ENCODE data around the gene AK3.

Gene AK3

GRCh38 chr9:4686112-4686511 lies 54.9 kb downstream of the AK3 start:
- Histone ChIP-seq H3K56ac (ENCODE audit: low read length) (no peak overlapping the region), H3K9ac (ENCODE audit: low read length) (no peak overlapping the region), H4K5ac (ENCODE audit: low read length) (no peak overlapping the region), H3K4me1 (ENCODE audit: control insufficient read depth, low read depth, low read length) (no peaks in the 10 kb centered on the region), H3K18ac (ENCODE audit: low read length) (no peak overlapping the region), H3K79me2 (ENCODE audit: control insufficient read depth, insufficient read depth, low read length) (peaks cover 7% of the 10 kb centered on the region), H2BK120ac (ENCODE audit: low read depth, low read length) (no peak overlapping the region), H2AK5ac (ENCODE audit: low read length) (no peak overlapping the region), H2BK15ac (replicated peaks; ENCODE audit: low read depth) (no peak overlapping the region), H3K27me3 (ENCODE audit: insufficient read depth, low read length, poor library complexity) (no peaks in the 10 kb centered on the region), H3K4me3 (ENCODE audit: low read length) (no peak overlapping the region), H3K4ac (ENCODE audit: low read depth, low read length) (no peak overlapping the region), H4K8ac (ENCODE audit: low read depth, low read length) (no peak overlapping the region), H3K4me2 (ENCODE audit: low read length) (no peak overlapping the region), H2BK5ac (ENCODE audit: low read length) (no peak overlapping the region), H3K36me3 (ENCODE audit: control insufficient read depth, insufficient read depth, low read length) (no peaks in the 10 kb centered on the region), H3K79me1 (ENCODE audit: low read length) (peaks cover 4% of the 10 kb centered on the region), H3K23ac (ENCODE audit: low read length) (no peak overlapping the region), H3K27ac (ENCODE audit: low read depth, low read length) (no peak overlapping the region)
- WGBS (ENCODE audit: extremely low coverage, insufficient coverage, low lambda C conversion rate) = no CpG with 5 or more reads among the region's 4 CpGs
- no peak for DNase-seq

- no peak overlapping the region for H2BK5ac ChIP-seq (ENCODE audit: low read length)
- H3K27ac ChIP-seq (ENCODE audit: low read depth, low read length) = no peak overlapping the region
- no peaks in the 10 kb centered on the region for H3K36me3 ChIP-seq (ENCODE audit: control insufficient read depth, insufficient read depth, low read length)
Observed at GRCh38 chr9:4684820-4685219, 56.2 kb downstream of the AK3 start.

GRCh38 chr9:4680750-4681149 lies 60.3 kb downstream of the AK3 start:
- Histone ChIP-seq H4K8ac (ENCODE audit: low read depth, low read length) (no peak overlapping the region), H2BK15ac (replicated peaks; ENCODE audit: low read depth) (no peak overlapping the region), H3K4me3 (ENCODE audit: low read length) (no peak overlapping the region), H3K4ac (ENCODE audit: low read depth, low read length) (no peak overlapping the region), H3K23ac (ENCODE audit: low read length) (no peak overlapping the region), H3K79me1 (ENCODE audit: low read length) (peaks cover 10% of the 10 kb centered on the region), H3K79me2 (ENCODE audit: control insufficient read depth, insufficient read depth, low read length) (peaks cover 22% of the 10 kb centered on the region), H3K36me3 (ENCODE audit: control insufficient read depth, insufficient read depth, low read length) (no peaks in the 10 kb centered on the region), H2BK5ac (ENCODE audit: low read length) (no peak overlapping the region), H2AK5ac (ENCODE audit: low read length) (no peak overlapping the region), H3K27me3 (ENCODE audit: insufficient read depth, low read length, poor library complexity) (no peaks in the 10 kb centered on the region), H3K18ac (ENCODE audit: low read length) (no peak overlapping the region), H3K27ac (ENCODE audit: low read depth, low read length) (no peak overlapping the region), H3K9ac (ENCODE audit: low read length) (peak overlapping the region; percentile 92), H2BK120ac (ENCODE audit: low read depth, low read length) (no peak overlapping the region), H4K5ac (ENCODE audit: low read length) (no peak overlapping the region), H3K4me2 (ENCODE audit: low read length) (peak overlapping the region; percentile 94), H3K56ac (ENCODE audit: low read length) (no peak overlapping the region), H3K4me1 (ENCODE audit: control insufficient read depth, low read depth, low read length) (no peaks in the 10 kb centered on the region)
- WGBS (ENCODE audit: extremely low coverage, insufficient coverage, low lambda C conversion rate) = no CpG with 5 or more reads among the region's 2 CpGs
- no peak for DNase-seq

More at GRCh38 chr9:4684820-4685219, 56.2 kb downstream of the AK3 start:
- Histone ChIP-seq H3K56ac (ENCODE audit: low read length) (peak overlapping the region; percentile 10), H3K4ac (ENCODE audit: low read depth, low read length) (no peak overlapping the region), H3K4me3 (ENCODE audit: low read length) (no peak overlapping the region), H3K23ac (ENCODE audit: low read length) (no peak overlapping the region), H3K4me2 (ENCODE audit: low read length) (no peak overlapping the region), H3K79me2 (ENCODE audit: control insufficient read depth, insufficient read depth, low read length) (peaks cover 19% of the 10 kb centered on the region), H3K79me1 (ENCODE audit: low read length) (peaks cover 9% of the 10 kb centered on the region), H3K4me1 (ENCODE audit: control insufficient read depth, low read depth, low read length) (no peaks in the 10 kb centered on the region), H3K18ac (ENCODE audit: low read length) (peak overlapping the region; percentile 28), H3K9ac (ENCODE audit: low read length) (no peak overlapping the region), H2AK5ac (ENCODE audit: low read length) (no peak overlapping the region), H3K27me3 (ENCODE audit: insufficient read depth, low read length, poor library complexity) (no peaks in the 10 kb centered on the region), H2BK120ac (ENCODE audit: low read depth, low read length) (no peak overlapping the region), H2BK15ac (replicated peaks; ENCODE audit: low read depth) (no peak overlapping the region), H4K8ac (ENCODE audit: low read depth, low read length) (no peak overlapping the region), H4K5ac (ENCODE audit: low read length) (no peak overlapping the region)
- no CpG with 5 or more reads among the region's 4 CpGs for WGBS (ENCODE audit: extremely low coverage, insufficient coverage, low lambda C conversion rate)
- DNase-seq = peak; percentile 54

- WGBS (ENCODE audit: extremely low coverage, insufficient coverage, low lambda C conversion rate) = no CpG with 5 or more reads among the region's 10 CpGs
- peaks cover 22% of the 10 kb centered on the region for H3K79me2 ChIP-seq (ENCODE audit: control insufficient read depth, insufficient read depth, low read length)
- H3K23ac ChIP-seq (ENCODE audit: low read length) = peak overlapping the region; percentile 95
- peak overlapping the region; percentile 89 for H3K27ac ChIP-seq (ENCODE audit: low read depth, low read length)
- H3K36me3 ChIP-seq (ENCODE audit: control insufficient read depth, insufficient read depth, low read length) = no peaks in the 10 kb centered on the region
- no peak for DNase-seq
- H2BK120ac ChIP-seq (ENCODE audit: low read depth, low read length) = no peak overlapping the region
- H3K4ac ChIP-seq (ENCODE audit: low read depth, low read length) = no peak overlapping the region
- no peak overlapping the region for H2AK5ac ChIP-seq (ENCODE audit: low read length)
- H3K4me1 ChIP-seq (ENCODE audit: control insufficient read depth, low read depth, low read length) = no peaks in the 10 kb centered on the region
- peak overlapping the region; percentile 94 for H3K4me2 ChIP-seq (ENCODE audit: low read length)
- H3K27me3 ChIP-seq (ENCODE audit: insufficient read depth, low read length, poor library complexity) = no peaks in the 10 kb centered on the region
- peak overlapping the region; percentile 92 for H3K9ac ChIP-seq (ENCODE audit: low read length)
- H3K56ac ChIP-seq (ENCODE audit: low read length) = peak overlapping the region; percentile 94
- H4K5ac ChIP-seq (ENCODE audit: low read length) = no peak overlapping the region
- H4K8ac ChIP-seq (ENCODE audit: low read depth, low read length) = no peak overlapping the region
- no peak overlapping the region for H2BK15ac ChIP-seq (replicated peaks; ENCODE audit: low read depth)
- H2BK5ac ChIP-seq (ENCODE audit: low read length) = peak overlapping the region; percentile 58
- H3K4me3 ChIP-seq (ENCODE audit: low read length) = peak overlapping the region; percentile 89
- H3K79me1 ChIP-seq (ENCODE audit: low read length) = peaks cover 10% of the 10 kb centered on the region
- H3K18ac ChIP-seq (ENCODE audit: low read length) = no peak overlapping the region
Observed at GRCh38 chr9:4680173-4680525, 60.9 kb downstream of the AK3 start.

GRCh38 chr9:4679268-4680172 lies 61.5 kb downstream of the AK3 start, which contains the start of gene CDC37L1:
Gene CDC37L1, plus strand, starts transcription at chr9:4679569. Its CDS starts 199 bp downstream, at chr9:4679768.
- Histone ChIP-seq H3K9ac (ENCODE audit: low read length) (peak within 1 kb of the TSS; percentile 92), H3K4me3 (ENCODE audit: low read length) (peak within 1 kb of the TSS; percentile 89), H3K27me3 (ENCODE audit: insufficient read depth, low read length, poor library complexity) (no peaks in the 10 kb centered on the region), H3K4me1 (ENCODE audit: control insufficient read depth, low read depth, low read length) (no peaks in the 10 kb centered on the region), H3K56ac (ENCODE audit: low read length) (peak within 1 kb of the TSS; percentile 94), H3K36me3 (ENCODE audit: control insufficient read depth, insufficient read depth, low read length) (no peaks in the 10 kb centered on the region), H2BK5ac (ENCODE audit: low read length) (peak within 1 kb of the TSS; percentile 58), H2AK5ac (ENCODE audit: low read length) (no peak within 1 kb of the TSS), H4K8ac (ENCODE audit: low read depth, low read length) (no peak within 1 kb of the TSS), H3K79me1 (ENCODE audit: low read length) (peaks cover 10% of the 10 kb centered on the region), H3K27ac (ENCODE audit: low read depth, low read length) (peak within 1 kb of the TSS; percentile 91), H2BK120ac (ENCODE audit: low read depth, low read length) (peak within 1 kb of the TSS; percentile 65), H3K79me2 (ENCODE audit: control insufficient read depth, insufficient read depth, low read length) (peaks cover 22% of the 10 kb centered on the region), H3K4ac (ENCODE audit: low read depth, low read length) (peak within 1 kb of the TSS; percentile 70), H3K4me2 (ENCODE audit: low read length) (peak within 1 kb of the TSS; percentile 94), H2BK15ac (replicated peaks; ENCODE audit: low read depth) (peak within 1 kb of the TSS; percentile 42), H3K23ac (ENCODE audit: low read length) (peak within 1 kb of the TSS; percentile 95), H4K5ac (ENCODE audit: low read length) (no peak within 1 kb of the TSS), H3K18ac (ENCODE audit: low read length) (peak within 1 kb of the TSS; percentile 76)
- WGBS (ENCODE audit: extremely low coverage, insufficient coverage, low lambda C conversion rate) = no CpG with 5 or more reads among the region's 66 CpGs
- peak; percentile 98 for DNase-seq

Data from mesendoderm (in vitro differentiated cells).